Tibial nerve (tissue), 3 donors: Measurements from ENCODE around the gene NKAIN2.
A peak's percentile ranks its signal among the peaks of the same experiment; 100 is the strongest.

Experiments used
- CTCF ChIP-seq, 5 experiments: fragments of 200-600 bp in 3 of 5; fragments of 450-650 bp in 2 of 5; sonication (generic) in 3 of 5; IDR thresholded peaks; one replicate each; pipeline ENCODE4 v1.5.1; 2016 to 2019; ENCODE audit warnings: antibody characterized with exemption in 5 of 5, mild to moderate bottlenecking in 3 of 5, moderate library complexity in 2 of 5
- POLR2A ChIP-seq, 2 donors: fragments of 450-650 bp; IDR thresholded peaks; one replicate each; pipeline ENCODE4 v1.6.1; 2017; ENCODE audit warnings: antibody characterized with exemption in 2 of 2, mild to moderate bottlenecking in 2 of 2, moderate library complexity in 2 of 2

DNA sequence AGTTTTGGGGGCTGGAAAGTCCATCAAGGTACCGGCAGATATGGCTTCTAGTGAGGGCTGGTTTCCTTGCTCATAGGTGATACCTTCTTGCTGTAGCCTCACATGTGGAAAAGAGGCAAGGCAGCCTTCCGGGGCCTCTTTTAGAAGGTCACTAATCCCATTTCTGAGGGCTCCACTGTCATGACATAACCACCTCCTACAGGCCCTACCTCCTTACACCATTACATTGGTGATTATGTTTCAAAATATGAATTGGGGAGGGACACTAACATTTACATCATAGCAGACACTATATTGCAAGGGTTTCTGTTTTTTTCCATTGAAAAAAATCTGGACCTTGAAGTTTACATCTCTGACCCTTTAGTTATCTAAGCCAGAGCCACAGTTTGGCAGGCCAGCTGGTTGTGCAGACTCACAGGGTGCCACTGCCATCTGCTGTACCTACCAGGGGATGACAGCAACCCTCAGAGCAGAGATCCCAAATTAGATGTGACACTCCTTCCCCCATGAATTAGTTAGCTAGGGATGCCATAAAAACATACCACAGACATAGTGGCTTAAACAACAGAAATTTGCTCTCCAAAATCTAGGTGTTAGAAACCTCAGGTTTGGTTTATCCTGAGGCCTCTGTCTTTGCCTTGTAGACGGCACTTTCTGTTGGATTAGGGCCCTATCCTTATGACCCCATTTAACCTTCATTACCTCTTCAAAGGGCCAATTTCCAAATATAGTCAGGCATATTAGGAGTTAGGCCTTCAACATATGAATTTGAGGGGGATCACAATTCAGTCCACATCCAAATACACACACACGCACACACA lies 992.2 kb downstream of the NKAIN2 start:
- TF ChIP-seq CTCF (IDR thresholded peaks at IDR 0.05), result peak in 2 of 5 experiments; percentile 15 to 17
- TF ChIP-seq POLR2A (IDR thresholded peaks at IDR 0.05), result no peak
